Fibroblast of peridontal ligament (primary cell): ENCODE data around the gene WDR88.
"Not testable (repeated sequence)": the region's sequence is repeated elsewhere in the genome, so short reads cannot be mapped to it uniquely, and the experiment has no call there.

Experiments used
- DNase-seq: peaks from one replicate; pipeline ENCODE4 v3.0.0-alpha.2; 2010; ENCODE audit errors: extremely low read depth

Gene WDR88

DNA sequence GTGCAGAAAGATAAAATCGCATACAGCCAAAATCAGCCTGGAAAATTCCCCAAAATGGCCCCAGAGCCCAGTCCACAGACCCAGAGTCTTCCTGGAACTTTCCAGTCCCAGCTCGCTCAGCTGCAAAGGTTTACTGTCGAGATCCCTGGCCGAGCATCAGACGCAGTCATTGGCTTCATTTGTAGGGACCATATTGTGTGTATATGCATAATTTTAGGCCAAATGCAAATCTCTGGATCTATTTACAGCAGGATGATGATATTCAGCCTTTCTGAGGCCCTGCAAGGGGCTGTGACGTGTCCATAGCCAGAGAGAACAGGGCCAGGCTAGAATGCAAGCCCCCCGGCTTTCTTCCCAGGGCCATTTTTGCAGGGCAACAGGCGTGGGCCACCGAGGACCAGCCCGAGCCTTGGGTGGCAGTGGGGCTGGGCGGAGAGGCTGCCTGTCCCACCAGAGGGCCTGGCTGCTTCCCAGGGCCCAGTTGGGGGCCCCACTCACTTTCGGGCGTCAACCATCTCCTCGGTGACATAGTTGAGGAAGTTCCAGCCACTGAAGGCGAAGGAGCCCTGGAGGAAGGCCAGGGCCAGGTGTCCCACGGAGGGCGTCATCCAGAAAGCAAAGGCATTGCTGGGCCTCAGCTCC, 80.0 kb downstream of the WDR88 start:
- no peak for DNase-seq

DNA sequence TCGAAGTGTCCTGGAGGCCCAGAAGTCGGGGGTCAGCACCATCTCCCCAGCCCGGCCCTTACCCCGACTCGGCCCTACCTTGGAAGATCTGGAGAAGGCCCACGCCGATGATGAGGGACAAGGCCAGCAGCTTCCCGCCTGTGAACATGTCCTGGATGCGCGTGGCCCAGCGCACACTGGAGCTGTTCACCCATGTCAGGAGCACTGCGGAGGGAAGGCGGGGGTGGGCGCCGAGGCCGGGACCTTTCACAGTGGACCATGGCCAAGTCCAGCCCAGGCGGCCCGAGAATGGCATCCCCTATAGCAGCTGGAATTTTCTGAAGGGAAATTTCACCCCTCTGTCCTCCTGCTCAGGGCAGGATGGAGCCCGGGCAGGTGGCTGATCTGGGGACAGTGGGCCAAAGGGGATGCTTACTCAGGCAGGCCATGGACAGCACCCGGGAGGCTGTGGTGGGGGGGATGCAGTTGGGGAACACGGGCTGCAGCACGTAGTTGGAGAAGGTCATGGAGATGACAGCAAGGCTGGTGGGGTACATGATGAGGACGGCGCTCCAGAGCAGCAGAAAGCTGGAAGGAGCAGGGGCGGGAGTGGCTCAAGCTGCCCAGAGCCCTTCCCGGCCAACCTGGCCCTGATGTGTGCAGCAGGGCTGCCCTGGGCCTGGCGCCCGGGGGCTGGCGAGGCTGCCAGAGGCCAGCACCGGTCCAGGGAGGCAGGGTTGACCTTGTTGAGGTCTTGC, 80.7 kb downstream of the WDR88 start:
- no peak for DNase-seq

GRCh38 chr19:33214596-33214995, 82.7 kb downstream of the WDR88 start:
- peak; percentile 12 for DNase-seq

GRCh38 chr19:33215438-33216197, 83.7 kb downstream of the WDR88 start:
- no peak for DNase-seq

DNA sequence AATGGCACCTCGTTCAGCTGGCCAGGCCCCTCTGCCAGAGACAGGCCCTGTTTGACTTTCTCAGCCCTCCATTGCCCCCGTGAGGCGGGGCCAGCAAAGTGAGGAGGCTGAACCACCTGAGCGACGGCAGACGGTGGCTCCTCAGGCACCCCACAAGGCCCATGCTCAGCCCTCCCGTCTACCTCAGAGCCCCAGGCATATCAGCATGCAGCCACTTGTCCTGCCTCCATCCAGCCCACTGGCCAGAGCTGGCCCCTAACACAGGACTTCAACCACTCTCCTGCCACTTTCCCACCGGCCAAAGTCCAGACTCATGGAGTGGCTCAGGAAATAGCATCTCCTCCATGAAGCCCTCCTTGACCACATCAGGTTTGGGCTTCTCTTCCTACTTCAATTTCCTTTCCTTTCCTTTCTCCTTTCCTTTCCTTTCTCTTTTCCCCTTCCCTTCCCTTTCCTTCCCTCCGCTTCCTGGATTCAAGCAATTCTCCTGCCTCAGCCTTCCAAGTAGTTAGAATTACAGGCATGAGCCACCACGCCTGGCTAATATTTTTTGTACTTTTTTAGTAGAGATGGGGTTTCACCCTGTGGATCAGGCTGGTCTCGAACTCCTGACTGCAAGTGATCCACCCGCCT, 84.4 kb downstream of the WDR88 start:
- no peak for DNase-seq

DNA sequence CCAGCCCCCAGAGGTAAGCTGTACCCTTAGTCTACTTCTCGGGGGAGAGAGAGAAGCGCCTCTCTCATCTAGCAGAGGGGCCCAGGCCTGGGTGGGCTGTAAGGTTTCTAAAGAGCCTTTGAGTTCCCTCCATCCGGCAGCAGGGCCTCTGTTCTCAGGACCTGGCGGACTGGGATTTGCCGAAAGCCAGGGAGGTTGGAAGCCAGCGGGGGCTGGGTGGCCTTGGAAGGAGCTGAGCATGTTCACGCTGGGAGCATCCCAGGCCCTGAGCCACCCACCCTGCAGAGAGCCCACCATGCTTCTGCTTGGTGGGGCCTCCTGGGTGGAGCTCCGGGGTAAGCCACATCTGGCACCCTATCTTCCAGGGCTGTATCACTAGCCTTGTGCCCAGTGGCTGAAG, 86.0 kb downstream of the WDR88 start:
- no peak for DNase-seq

DNA sequence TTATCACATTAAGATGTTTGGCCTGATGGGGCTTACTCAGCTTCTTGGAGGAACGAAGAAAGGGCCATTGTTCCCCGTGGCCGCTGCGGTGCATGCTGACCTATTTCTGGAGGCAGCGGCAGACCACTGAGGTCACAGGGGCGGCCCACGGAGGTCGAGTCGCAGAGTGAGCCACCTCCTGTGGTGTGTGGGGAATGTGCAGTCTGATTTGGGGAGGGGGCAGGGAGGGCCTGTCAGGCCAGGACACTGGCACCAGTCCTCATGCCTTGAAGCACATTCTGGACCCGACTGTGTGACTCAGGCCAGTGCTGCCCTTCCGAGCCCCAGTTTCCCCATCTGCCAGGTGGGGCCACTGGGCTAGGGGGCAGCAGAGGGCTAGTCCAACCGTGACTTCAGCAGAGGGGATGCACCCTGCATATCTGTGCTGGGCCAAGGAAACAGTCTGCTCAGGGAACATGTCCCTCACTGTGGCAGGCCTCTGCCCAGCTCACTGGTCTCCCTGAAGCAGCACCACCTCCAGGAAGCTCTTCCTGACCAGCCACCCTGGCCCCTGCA, 87.4 kb downstream of the WDR88 start:
- DNase-seq = no peak

- no peak for DNase-seq
Measured at GRCh38 chr19:33220115-33220514, 88.2 kb downstream of the WDR88 start.

GRCh38 chr19:33220735-33221134, 88.8 kb downstream of the WDR88 start:
- DNase-seq = no peak

DNA sequence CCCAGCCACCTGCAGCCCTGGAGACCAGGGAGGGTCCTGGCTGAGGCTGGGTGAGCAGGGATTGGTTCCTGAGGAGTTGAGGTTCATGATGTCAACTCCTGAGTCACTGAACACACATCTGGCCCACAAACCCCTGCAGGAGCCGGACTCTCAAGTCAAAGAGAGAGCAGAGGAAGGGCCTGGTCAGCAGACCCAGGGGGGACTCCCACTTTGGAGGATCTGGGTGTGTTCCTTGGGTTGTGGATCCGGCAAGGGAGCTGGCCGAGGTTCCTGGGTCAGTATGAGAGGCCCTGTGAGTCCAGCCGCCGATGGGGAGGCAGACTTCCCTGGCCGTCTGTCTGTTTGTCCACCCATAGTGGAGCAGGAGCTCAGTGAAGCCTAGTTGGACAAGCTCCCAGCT, 89.7 kb downstream of the WDR88 start:
- DNase-seq = no peak

- not testable (repeated sequence) for DNase-seq
Measured at GRCh38 chr19:33222255-33222654, 90.3 kb downstream of the WDR88 start.

DNA sequence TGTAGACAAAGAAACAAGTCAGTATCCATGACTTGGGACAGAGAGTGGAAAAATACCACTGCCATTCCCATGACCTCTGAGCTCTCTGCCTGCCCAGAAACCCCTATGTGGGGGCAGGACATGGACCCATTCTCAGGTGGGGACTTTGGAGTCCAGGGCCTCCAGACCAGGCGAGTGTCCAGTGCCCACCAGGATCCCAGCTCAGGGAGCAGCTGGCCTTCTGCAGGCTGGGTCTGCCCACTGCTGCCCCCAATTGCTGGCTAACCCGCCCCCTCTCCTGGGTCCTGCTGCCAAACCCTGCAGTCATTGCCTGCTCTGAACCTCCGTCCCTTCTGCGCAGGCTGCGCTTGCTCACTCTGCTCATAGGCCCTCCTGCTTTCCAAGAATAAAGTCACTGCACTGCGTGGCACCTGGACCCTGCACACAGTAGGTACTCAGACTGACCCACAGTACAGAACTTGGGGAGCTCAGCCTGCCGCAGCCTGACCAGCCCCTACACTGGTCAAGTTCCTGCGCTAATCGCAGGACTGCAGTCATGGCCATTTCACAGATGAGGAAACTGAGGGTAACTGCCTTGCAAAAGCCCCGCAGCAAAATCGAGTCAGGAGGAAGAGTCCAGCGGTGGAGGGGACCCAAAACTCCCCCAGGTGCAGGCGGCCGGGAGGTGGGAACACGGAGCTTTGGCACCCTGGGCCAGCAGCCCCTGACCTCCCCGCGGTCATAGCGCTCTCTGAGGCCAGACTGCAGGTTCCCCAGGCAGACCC, 93.0 kb downstream of the WDR88 start:
- DNase-seq = no peak
